ENCODE measurements around the gene TNS4. TPM values are rescaled to one million over a fixed set of nuclear protein-coding genes. Genes with fewer than 3 reads are reported as not detected.

The TNS4 gene
- total and polyA plus RNA-seq, 2 donors (not counting 1 experiment from before 2014, with no cell fraction given): not detected

GRCh38 chr17:40547785-40548478, 46.5 kb upstream of the TNS4 start:
- Histone ChIP-seq H3K4me1 (ENCODE audit: control insufficient read depth in 2 of 2, insufficient read depth in 2 of 2, low read length in 2 of 2) (peaks cover 70 to 71% of the 10 kb centered on the region in 2 donors), H3K27me3 (replicated peaks in 1 of 4; ENCODE audit: control extremely low read depth in 1 of 4, control insufficient read depth in 3 of 4, insufficient read depth in 4 of 4, low read length in 3 of 4) (no peaks in the 10 kb centered on the region), H3K79me2 (ENCODE audit: control insufficient read depth, insufficient read depth, low read length) (peaks cover 16% of the 10 kb centered on the region), H3K36me3 (replicated peaks in 1 of 2; ENCODE audit: control extremely low read depth in 1 of 2, control insufficient read depth in 1 of 2, extremely low read depth in 1 of 2, insufficient read depth in 2 of 2, low read length in 1 of 2) (no peaks in the 10 kb centered on the region), H3K4me2 (replicated peaks; ENCODE audit: low read depth, low read length, poor library complexity, severe bottlenecking) (peak overlapping the region; percentile 64), H3K9me3 (ENCODE audit: control extremely low read depth in 1 of 3, control insufficient read depth in 2 of 3, insufficient read depth in 1 of 3, low read length in 2 of 3) (no peaks in the 10 kb centered on the region), H2AFZ (ENCODE audit: insufficient read depth, low read depth, low read length, poor library complexity, severe bottlenecking) (peak overlapping the region; percentile 40), H3K4me3 (ENCODE audit: control extremely low read depth in 1 of 5, extremely low read depth in 1 of 5, insufficient read depth in 1 of 5, low read depth in 2 of 5, low read length in 4 of 5) (peak overlapping the region in 1 of 5 experiments; percentile 24), H4K20me1 (ENCODE audit: control insufficient read depth, insufficient read depth, low read length, poor library complexity, severe bottlenecking) (no peaks in the 10 kb centered on the region), H3K9ac (ENCODE audit: low read length) (peak overlapping the region; percentile 4), H3K27ac (ENCODE audit: low read length in 2 of 2) (peak overlapping the region; percentile 54 to 98)
- DNase-seq (no peak), ATAC-seq (ENCODE audit: low read depth) (no peak)
- WGBS (ENCODE audit: insufficient coverage): 80% methylated on average over 2 of the region's 2 CpGs
- intact Hi-C loops (cut with micrococcal nuclease): loop anchor here (1.0 to 2.0 kb wide), 3 partner anchors 12 to 67 kb away; no protein-coding TSS in a partner anchor
- Mint-ChIP-seq H3K4me1 (peaks cover 79% of the 10 kb centered on the region), H3K9me3 (ENCODE audit: insufficient read depth) (no peaks in the 10 kb centered on the region), H3K27me3 (no peaks in the 10 kb centered on the region), H3K27ac (peak overlapping the region; percentile 92), H3K4me3 (peak overlapping the region; percentile 73)
- CTCF ChIA-PET: interaction anchor here (0.7 to 25.2 kb wide), 20 partner anchors 9 to 1115 kb away, joined by 3 to 634 read pairs (median 4); partner anchors contain the start of genes CCR7 and IGFBP4
- TF ChIP-seq EZH2 (IDR thresholded peaks at IDR 0.05; ENCODE audit: borderline replicate concordance, insufficient read depth, low read depth, low read length, poor library complexity, severe bottlenecking): no peak
- TF ChIP-seq, protein P1, sequence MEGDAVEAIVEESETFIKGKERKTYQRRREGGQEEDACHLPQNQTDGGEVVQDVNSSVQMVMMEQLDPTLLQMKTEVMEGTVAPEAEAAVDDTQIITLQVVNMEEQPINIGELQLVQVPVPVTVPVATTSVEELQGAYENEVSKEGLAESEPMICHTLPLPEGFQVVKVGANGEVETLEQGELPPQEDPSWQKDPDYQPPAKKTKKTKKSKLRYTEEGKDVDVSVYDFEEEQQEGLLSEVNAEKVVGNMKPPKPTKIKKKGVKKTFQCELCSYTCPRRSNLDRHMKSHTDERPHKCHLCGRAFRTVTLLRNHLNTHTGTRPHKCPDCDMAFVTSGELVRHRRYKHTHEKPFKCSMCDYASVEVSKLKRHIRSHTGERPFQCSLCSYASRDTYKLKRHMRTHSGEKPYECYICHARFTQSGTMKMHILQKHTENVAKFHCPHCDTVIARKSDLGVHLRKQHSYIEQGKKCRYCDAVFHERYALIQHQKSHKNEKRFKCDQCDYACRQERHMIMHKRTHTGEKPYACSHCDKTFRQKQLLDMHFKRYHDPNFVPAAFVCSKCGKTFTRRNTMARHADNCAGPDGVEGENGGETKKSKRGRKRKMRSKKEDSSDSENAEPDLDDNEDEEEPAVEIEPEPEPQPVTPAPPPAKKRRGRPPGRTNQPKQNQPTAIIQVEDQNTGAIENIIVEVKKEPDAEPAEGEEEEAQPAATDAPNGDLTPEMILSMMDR (IDR thresholded peaks at IDR 0.05): no peak
- POLR2A ChIA-PET: interaction anchor here (0.5 to 9.4 kb wide), 11 partner anchors 9 to 229 kb away, joined by 3 to 78 read pairs (median 4); partner anchors contain the start of genes CCR7, SMARCE1 and TOP2A

All from B cell (primary cell).